Stimulated activated naive CD8-positive, alpha-beta T cell treated with anti-CD3 and anti-CD28 coated beads, Interleukin-15, Interleukin-2, amounts not matched to agents 100 U/mL and 50 U/mL, for 24 hours (primary cell): ENCODE data around the gene CARHSP1.
A peak's percentile ranks its signal among the peaks of the same experiment; 100 is the strongest.
"Not testable (repeated sequence)": the region's sequence is repeated elsewhere in the genome, so short reads cannot be mapped to it uniquely, and the experiment has no call there.

Experiments
- ATAC-seq: fragments of 150-1000 bp; cut with Tn5 transposase; one replicate; pipeline ENCODE4 v1.10.0; 2021
- DNase-seq: peaks from one replicate; pipeline ENCODE4 v3.0.0; 2021

CARHSP1 gene

DNA sequence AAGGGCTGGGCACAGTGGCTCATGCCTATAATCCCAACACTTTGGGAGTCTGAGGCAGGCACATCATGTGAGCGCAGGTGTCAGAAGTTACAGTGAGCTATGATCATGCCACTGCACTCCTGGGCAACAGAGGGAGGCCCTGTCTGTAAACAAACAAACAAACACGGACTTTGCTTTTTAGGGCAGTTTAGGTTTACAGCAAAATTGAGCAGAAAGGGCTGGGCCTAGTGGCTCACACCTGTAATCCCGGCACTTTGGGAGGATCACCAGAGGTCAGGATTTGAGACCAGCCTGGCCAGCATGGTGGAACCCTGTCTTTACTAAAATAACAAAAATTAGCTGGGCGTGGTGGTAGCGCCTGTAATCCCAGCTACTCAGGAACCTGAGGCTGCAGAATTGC, 3.3 kb upstream of the CARHSP1 start:
- ATAC-seq: no peak
- no peak for DNase-seq

GRCh38 chr16:8869988-8870241, 1.1 kb upstream of the CARHSP1 start:
- not testable (repeated sequence) for DNase-seq, ATAC-seq

GRCh38 chr16:8869212-8869987, 594 bp upstream of the CARHSP1 start:
- no peak for ATAC-seq

DNA sequence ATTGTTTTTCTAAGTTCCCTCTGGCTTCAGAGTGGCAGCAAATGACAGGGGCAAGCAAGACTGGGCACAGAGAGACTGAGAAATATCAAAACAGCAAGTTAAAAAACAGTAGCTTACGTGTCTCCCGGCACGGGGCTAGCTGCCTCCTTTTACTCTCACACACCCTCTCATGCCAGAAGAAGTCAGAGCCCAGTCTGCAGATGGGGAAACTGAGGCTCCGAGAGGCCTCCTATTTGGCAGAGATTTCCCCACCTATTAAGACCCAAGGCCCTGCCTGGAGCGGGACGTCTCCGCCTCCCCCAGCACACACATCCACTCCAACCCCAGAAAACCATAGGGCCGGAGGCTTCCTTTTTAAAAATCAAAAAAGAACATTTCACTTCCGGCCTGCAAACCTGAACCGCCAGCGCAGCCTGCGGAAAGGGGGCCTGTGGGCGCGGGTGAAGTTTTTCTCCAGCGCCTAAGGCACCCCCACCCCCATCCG, 832 bp downstream of the CARHSP1 start:
- DNase-seq: no peak
- ATAC-seq: no peak

More at GRCh38 chr16:8869212-8869987, 594 bp upstream of the CARHSP1 start:
- DNase-seq: peak; percentile 30

- ATAC-seq (no peak), DNase-seq (peak; percentile 35)
Measured at GRCh38 chr16:8867216-8867931, 1.4 kb downstream of the CARHSP1 start.

GRCh38 chr16:8866884-8867215, 2.0 kb downstream of the CARHSP1 start:
- no peak for DNase-seq

GRCh38 chr16:8866118-8866883, 2.5 kb downstream of the CARHSP1 start:
- ATAC-seq (no peak), DNase-seq (no peak)

More at GRCh38 chr16:8866884-8867215, 2.0 kb downstream of the CARHSP1 start:
- ATAC-seq: no peak

DNA sequence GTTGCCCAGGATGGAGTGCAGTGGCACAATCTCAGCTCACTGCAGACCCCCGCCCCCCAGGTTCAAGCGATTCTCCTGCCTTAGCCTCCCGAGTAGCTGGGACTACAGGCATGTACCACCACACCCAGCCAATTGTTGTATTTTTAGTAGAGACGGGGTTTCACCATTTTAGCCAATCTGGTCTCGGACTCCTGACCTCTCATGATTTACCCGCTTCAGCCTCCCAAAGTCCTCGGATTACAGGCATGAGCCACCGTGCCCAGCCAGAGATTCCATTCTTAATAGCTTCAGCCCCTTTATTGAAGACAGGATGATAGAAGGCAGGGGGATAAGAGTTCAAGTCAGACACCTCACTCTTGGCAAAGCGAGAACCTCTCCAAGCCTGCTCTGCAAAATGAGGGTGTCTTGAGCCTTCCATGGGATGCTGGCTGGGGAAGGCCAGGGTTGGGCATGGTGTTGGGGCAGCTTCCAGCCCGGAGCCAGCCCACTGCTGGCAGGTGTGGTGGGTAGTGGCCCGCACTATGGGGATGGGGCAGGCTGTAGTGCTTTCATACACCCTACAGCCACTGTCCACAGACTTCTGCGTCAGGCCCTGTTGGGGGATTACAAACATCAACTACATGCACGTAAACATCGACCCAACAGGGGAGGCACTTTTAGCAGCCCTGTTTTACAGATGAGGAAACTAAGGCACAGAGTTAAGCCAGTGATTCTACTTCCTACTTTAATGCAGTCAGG, 3.5 kb downstream of the CARHSP1 start:
- no peak for ATAC-seq
- no peak for DNase-seq

DNA sequence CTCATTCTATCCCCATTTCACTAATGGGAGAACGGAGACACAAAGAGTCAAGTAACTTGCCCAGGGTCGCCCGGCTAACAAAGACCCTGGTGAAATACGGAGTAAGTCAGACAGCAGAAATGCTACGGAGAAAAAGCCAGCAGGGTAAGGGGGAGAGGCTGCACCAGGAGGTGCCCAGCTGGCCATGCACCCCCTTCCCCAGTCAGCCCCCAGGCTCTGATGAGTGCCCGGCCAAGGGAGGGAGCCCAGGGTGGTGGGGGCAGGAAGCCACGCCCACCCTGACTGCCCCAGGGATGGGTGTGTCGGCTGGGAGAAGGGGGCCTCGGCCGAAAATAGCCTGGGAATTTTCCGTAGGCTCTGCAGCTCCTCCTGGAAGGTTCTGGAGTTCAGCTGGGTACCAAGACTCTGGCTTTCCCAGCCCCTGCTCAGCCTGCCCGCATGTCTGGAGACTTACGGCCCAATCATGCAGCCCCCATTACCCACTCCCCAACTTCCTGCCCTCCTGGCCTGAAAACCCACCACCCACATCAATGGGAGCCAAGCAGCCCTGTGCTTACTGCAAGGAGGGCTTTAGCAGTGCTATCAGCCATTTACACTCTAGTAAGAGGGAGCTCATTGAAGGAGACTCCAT, 4.2 kb downstream of the CARHSP1 start:
- ATAC-seq: no peak
- no peak for DNase-seq

DNA sequence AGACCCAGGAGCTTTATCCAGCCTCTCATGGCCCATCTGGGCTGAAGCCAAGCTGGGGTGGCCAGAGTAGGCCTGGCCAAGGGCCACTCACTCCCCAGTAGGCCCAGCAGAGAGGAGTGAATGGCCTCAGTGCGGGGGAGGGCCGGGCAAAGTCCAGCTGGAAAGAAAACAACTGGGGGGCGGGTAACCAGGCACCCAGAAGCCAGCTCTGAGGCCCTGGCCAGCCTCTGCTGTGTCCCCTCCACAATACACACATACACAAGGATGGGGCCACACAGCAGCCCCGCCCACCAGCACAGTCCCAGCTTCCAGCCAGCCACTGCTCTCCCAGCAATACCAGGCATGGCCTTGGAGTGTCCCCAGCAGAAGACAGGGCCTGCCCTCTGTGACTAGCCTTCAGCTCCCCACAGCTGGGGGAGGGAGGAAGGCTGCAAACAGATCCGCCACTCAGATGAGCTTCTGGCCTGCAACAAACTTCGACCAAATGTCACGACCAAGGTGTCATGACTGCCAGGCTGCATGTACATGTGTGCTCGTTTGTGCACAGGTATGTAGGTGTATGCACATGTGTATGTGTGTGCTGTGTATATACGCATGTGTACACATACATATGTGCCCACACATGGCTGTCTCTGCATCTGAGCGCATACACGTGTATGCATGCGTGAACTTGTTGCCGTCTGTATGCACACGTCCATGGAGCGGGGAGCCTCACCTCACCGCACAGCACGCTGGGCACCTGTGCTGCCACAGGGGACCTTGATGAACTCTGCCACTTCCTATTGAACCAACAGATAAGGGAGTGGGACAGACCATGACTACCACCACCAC, 5.0 kb downstream of the CARHSP1 start:
- no peak for ATAC-seq

DNA sequence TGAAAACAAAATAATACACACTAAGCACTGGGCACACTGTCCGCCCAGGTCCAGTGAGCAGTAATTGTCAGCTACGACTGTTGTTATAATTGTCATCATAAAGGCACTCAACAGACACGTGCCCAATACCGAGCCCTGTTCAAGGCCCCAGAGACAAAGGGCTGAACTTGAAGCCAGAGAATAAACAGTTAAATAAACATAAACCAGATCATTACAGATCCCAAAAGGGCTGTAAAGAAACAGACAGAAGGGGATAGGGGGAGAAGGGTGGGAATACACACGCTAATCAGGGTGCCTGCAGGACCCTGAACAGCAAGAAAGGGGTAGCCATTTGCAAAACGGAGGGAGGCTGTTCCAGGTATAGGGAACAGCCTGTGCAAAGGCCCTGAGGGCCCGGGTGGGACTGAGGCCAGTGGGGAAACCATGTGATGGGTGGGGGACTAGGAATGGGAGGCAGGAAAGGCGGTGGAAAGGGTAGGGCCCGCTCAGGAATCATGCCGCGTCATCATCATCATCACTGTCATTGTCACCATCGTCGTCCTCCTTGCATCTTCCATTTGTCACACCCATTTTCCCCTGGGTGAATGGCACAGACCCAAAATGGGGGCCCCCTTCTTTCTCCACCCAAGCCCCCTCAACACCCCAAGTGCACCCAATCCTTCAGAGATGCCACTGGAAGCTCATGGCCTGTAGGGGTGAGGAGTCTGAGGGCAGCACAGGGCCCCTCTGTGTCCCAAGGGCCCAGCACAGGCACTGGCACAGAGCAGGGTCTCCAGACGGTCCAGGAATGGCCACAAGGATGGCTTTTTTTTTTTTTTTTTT, 6.3 kb downstream of the CARHSP1 start:
- DNase-seq (no peak), ATAC-seq (no peak)

More for the DNA sequence above, 5.0 kb downstream of the CARHSP1 start:
- DNase-seq: no peak

DNA sequence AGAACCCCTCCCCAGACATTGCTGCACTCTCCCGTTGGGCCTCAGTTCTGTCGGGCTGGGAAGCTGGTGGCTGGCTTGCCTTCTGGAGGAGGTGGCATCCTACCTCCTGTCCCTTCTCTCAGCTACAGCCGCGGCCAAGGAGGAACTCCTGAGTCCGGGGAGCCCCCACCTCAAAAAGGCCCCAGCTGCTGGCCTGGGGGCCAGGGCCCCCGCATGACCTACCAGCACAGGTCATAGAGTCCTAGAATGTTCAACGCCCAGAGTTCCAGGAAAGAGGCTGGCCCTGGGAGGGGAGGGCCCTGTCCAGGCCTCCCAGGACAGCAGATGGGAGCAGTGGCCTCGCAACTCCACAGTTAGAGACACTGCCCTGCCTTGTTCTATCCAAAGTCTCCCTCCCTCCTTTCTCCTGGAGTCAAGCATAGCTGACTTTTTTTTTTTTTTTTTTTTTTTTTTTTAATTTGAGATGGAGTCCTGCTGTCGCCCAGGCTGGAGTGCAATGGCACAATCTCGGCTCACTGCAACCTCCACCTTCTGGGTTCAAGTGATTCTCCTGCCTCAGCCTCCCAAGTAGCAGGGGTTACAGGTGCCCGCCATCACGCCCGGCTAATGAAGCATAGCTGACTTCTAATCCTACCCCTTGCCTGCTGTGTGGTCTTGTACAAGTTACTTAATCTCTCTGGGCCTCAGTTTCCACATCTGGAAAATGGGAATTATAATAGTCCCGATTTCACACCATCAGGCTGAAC, 7.1 kb downstream of the CARHSP1 start:
- DNase-seq (no peak), ATAC-seq (no peak)

DNA sequence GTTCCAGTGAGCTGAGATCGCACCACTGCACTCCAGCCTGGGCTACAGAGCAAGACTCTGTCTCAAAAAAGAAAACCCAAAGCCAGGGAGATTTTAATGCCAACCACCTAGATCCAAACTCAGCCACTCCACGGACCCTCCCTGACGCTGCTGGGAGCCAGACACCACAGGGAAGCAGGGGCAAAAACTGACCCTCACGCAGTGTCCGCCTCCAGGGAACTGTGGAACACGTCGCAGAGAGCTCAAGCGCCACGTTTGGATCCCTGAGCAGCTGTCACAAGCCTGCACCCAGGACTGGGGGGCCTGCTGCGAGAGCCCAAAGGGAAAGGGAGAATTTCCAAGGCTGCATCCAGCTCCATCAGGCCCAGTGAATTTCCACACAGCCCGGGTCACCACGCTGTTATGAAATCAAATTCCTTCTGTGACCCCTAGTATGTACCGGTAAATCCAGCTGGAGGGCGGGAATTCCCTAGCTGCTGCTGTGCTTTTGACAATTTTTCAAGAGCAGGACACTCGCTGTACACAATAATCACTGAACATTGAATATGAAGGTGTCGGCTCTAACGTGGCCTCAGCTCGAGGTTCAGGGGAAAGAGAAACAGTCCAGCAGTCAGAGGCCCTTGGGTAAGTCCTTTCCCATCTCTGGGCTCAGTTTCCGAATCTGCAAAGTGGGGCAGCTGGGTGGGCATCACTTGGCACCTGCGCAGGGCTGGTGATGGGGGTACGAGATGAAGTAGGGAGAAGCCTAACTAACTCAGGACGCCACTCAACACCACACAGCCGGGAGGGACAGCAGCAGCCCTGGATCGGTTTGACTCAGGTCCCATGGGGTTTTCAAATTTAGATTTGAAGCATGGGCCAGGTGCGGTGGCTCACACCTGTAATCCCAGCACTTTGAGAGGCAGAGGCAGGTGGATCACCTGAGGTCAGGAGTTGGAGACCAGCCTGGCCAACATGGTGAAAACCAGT, 8.6 kb downstream of the CARHSP1 start:
- DNase-seq: no peak
- no peak for ATAC-seq

DNA sequence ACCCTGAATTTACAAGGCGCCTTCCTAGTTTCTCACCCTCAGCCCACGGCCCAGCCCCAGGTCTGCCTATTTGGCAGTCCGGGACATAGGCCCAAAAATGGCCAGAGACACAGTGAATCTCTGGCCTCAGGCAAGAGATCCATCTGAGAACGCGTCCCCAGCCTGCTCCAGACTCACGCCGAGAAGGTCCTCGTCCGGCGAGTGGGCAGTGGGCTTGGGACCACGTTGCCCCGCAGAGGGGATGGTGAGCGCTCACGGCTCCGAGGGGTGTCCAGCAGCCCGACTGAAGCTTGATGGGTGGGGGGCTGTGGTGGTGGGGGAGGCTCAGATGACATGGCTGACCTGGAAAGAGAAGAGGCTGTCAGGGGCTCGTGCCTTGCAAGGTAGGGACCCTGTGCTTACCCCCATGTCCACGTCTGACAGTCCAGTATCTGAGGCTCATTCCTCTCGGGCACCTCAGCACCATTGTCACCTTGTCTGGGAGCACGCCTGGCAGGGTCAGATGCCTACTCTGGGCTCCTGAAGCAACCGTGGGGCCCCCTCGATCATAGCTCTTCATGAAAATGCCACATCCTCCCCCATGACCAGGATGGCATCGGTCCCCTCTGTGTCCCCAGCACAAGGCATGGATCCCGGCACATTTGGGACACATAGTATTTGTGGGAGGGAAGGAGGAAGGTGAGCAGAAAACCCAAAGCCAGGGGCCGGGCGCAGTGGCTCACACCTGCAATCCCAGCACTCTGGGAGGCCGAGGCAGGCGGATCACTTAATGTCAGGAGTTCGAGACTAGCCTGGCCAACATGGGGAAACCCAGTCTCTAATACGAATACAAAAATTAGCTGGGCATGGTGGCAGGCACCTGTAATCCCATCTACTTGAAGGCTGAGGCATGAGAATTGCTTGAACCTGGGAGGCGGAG, 9.6 kb downstream of the CARHSP1 start:
- ATAC-seq: no peak
- no peak for DNase-seq

DNA sequence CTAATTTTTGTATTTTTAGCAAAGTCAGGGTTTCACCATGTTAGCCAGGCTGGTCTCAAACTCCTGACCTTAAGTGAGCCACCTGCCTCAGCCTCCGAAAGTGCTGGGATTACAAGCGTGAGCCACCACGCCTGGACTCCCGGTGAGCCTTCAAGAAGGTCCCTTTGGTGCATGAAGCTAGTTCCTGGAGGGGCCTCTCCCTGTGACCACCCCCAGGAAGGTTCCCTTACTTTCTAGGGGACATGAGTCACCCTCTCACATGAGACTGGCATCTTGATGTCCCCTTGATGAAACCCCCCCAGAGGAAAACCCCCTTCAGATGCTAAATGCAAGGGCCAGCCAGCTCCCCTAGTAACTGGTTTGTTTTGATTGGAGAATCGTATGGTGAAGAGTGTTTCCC, 12.8 kb downstream of the CARHSP1 start:
- no peak for DNase-seq
- no peak for ATAC-seq

DNA sequence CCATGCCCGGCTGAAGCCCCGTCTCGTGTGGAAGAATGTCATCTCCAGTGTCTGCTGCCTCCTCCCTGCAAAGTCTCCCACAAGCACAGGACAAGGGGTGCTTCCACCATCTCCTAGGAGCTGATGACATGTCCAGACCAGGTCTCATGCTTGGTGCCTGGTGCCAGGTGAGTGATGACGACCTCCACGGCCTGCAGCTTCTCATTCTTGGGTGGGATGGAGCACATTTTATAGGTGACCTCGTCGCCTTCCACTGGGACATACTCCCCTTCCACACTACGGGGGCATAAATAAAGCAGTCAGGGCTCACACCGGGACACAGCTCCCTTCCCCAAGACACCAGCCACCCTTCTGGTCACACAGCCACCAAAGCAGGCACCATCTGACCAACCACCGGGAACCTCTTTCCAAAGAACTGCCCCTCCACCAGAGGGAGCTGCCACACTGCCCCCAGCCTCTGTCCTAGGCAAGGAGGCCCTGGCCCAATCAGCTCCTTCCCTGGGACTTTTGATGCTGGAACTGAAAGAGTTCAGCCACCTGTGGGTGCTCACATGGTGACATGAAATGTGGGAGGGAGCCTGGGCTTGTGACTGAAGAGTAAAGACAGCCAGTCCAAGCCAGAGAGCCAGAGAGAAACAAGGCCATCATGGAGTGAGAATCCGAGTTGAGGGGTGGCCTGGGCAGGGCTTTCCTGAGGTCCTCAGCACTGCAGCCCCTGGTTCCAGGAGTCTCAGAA, 13.6 kb downstream of the CARHSP1 start:
- DNase-seq: no peak

More for the DNA sequence above, 13.6 kb downstream of the CARHSP1 start:
- no peak for ATAC-seq
